WTC11 (cell line): Measurements from ENCODE around the gene CRYBG3.

Source experiments
- ATF1 ChIP-seq: sonication (generic); formaldehyde crosslinking; IDR thresholded peaks from 2 replicates; pipeline ENCODE4 v1.8.1; 2023; ENCODE audit warnings: mild to moderate bottlenecking, moderate library complexity, missing genetic modification reagents
- CTCF ChIP-seq: fragments of 200-600 bp; IDR thresholded peaks from 2 replicates; pipeline ENCODE4 v1.8.0; 2022; ENCODE audit warnings: antibody characterized with exemption
- JUN ChIP-seq: sonication (generic); formaldehyde crosslinking; IDR thresholded peaks from 2 replicates; pipeline ENCODE4 v1.8.0; 2023; ENCODE audit warnings: mild to moderate bottlenecking, missing genetic modification reagents
- KAT7 ChIP-seq: sonication (generic); formaldehyde crosslinking; IDR thresholded peaks from 2 replicates; pipeline ENCODE4 v1.8.1; 2023; ENCODE audit warnings: missing genetic modification reagents, mild to moderate bottlenecking, borderline replicate concordance
- NFATC4 ChIP-seq: fragments of 250-450 bp; sonication (Bioruptor Pico); IDR thresholded peaks from 2 replicates; pipeline ENCODE4 v1.9.0; 2021; ENCODE audit warnings: mild to moderate bottlenecking
- NR2C2 ChIP-seq: sonication (generic); formaldehyde crosslinking; IDR thresholded peaks from 2 replicates; pipeline ENCODE4 v1.8.0; 2022; ENCODE audit warnings: mild to moderate bottlenecking, missing genetic modification reagents
- SMAD3 ChIP-seq: sonication (generic); formaldehyde crosslinking; IDR thresholded peaks from 2 replicates; pipeline ENCODE4 v1.8.0; 2022; ENCODE audit warnings: missing genetic modification reagents, mild to moderate bottlenecking, borderline replicate concordance
- SP1 ChIP-seq: sonication (generic); formaldehyde crosslinking; conservative IDR thresholded peaks from 2 replicates; pipeline ENCODE4 v1.8.1; 2022; ENCODE audit warnings: missing genetic modification reagents
- TCF7 ChIP-seq: sonication (generic); formaldehyde crosslinking; IDR thresholded peaks from 2 replicates; pipeline ENCODE4 v1.8.0; 2022; ENCODE audit warnings: mild to moderate bottlenecking, low read depth, missing genetic modification reagents, moderate library complexity
- USF2 ChIP-seq: sonication (generic); formaldehyde crosslinking; IDR thresholded peaks from 2 replicates; pipeline ENCODE4 v1.8.1; 2023; ENCODE audit warnings: mild to moderate bottlenecking, missing genetic modification reagents, moderate library complexity
- ZNF219 ChIP-seq: sonication (generic); formaldehyde crosslinking; IDR thresholded peaks from 2 replicates; pipeline ENCODE4 v1.8.0; 2023; ENCODE audit warnings: missing genetic modification reagents, mild to moderate bottlenecking, borderline replicate concordance
- TF ChIP-seq, protein P1 (sequence below): sonication (generic); formaldehyde crosslinking; IDR thresholded peaks from 2 replicates; pipeline ENCODE4 v1.8.1; 2023; ENCODE audit warnings: mild to moderate bottlenecking, missing genetic modification reagents, moderate library complexity
- TF ChIP-seq, protein P2 (sequence below): sonication (generic); formaldehyde crosslinking; conservative IDR thresholded peaks from 2 replicates; pipeline ENCODE4 v1.8.1; 2022; ENCODE audit warnings: mild to moderate bottlenecking, missing genetic modification reagents
- TF ChIP-seq, protein P3 (sequence below): sonication (generic); formaldehyde crosslinking; IDR thresholded peaks from 2 replicates; pipeline ENCODE4 v1.8.0; 2022; ENCODE audit warnings: missing genetic modification reagents

DNA sequence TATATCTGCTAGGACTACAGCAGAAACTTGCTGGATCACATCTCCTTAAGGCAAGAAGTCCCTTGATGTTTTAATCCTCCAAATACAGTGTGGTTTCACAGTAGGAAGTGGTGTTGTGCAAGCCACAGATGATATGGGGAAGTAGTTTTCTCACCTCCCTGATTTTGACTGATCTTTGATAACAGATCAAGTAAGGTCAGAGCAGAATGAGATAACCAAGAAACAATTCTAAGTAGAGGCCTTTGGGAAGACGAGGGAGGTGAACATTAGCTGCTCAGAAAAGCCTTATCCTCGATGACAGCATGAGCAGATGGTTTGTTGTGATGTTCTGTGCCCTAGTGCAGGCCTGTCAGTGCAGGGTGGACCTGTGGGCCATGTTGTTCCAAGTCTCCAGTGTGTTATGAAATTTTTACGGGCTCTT lies 89.1 kb downstream of the CRYBG3 start:
- TF ChIP-seq, protein P1, sequence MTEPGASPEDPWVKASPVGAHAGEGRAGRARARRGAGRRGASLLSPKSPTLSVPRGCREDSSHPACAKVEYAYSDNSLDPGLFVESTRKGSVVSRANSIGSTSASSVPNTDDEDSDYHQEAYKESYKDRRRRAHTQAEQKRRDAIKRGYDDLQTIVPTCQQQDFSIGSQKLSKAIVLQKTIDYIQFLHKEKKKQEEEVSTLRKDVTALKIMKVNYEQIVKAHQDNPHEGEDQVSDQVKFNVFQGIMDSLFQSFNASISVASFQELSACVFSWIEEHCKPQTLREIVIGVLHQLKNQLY (CRISPR knock-in tag): no peak
- no peak for TF ChIP-seq KAT7
- TF ChIP-seq SP1 (CRISPR knock-in tag): no peak
- no peak for TF ChIP-seq USF2 (CRISPR knock-in tag)
- TF ChIP-seq CTCF: no peak
- no peak for TF ChIP-seq TCF7 (CRISPR knock-in tag)
- no peak for TF ChIP-seq NFATC4 (CRISPR knock-in tag)
- TF ChIP-seq NR2C2 (CRISPR knock-in tag): no peak
- no peak for TF ChIP-seq ATF1
- TF ChIP-seq, protein P2, sequence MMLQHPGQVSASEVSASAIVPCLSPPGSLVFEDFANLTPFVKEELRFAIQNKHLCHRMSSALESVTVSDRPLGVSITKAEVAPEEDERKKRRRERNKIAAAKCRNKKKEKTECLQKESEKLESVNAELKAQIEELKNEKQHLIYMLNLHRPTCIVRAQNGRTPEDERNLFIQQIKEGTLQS (CRISPR knock-in tag): no peak
- TF ChIP-seq, protein P3, sequence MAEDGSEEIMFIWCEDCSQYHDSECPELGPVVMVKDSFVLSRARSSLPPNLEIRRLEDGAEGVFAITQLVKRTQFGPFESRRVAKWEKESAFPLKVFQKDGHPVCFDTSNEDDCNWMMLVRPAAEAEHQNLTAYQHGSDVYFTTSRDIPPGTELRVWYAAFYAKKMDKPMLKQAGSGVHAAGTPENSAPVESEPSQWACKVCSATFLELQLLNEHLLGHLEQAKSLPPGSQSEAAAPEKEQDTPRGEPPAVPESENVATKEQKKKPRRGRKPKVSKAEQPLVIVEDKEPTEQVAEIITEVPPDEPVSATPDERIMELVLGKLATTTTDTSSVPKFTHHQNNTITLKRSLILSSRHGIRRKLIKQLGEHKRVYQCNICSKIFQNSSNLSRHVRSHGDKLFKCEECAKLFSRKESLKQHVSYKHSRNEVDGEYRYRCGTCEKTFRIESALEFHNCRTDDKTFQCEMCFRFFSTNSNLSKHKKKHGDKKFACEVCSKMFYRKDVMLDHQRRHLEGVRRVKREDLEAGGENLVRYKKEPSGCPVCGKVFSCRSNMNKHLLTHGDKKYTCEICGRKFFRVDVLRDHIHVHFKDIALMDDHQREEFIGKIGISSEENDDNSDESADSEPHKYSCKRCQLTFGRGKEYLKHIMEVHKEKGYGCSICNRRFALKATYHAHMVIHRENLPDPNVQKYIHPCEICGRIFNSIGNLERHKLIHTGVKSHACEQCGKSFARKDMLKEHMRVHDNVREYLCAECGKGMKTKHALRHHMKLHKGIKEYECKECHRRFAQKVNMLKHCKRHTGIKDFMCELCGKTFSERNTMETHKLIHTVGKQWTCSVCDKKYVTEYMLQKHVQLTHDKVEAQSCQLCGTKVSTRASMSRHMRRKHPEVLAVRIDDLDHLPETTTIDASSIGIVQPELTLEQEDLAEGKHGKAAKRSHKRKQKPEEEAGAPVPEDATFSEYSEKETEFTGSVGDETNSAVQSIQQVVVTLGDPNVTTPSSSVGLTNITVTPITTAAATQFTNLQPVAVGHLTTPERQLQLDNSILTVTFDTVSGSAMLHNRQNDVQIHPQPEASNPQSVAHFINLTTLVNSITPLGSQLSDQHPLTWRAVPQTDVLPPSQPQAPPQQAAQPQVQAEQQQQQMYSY (CRISPR knock-in tag): no peak
- no peak for TF ChIP-seq SMAD3
- no peak for TF ChIP-seq JUN (CRISPR knock-in tag)
- TF ChIP-seq ZNF219 (CRISPR knock-in tag): no peak
